A549 treated with RU486 at 1 μM for 4 hours (cell line): ENCODE measurements around the gene LXN. TPM values are rescaled to one million over a fixed set of nuclear protein-coding genes. Genes with fewer than 3 reads are reported as not detected.

Experiments
- total RNA-seq: library from RNA; stranded (reverse); fragments of 200-300 nt; extraction: Qiagen RNA extraction; gene quantifications from 5 replicates; pipeline ENCODE4 v1.2.3, GENCODE V29; 2022; ENCODE audit warnings: low read depth

Gene LXN
- total RNA-seq = 62.1 to 116 TPM (median 93.7 TPM) in 5 replicates

GRCh38 chr3:158672215-158673176 is at the start of gene LXN:
TSS of gene LXN (minus strand) at chr3:158672648. CDS start at chr3:158672478, 170 bp downstream.

GRCh38 chr3:158644345-158644908 is 28.0 kb downstream of the LXN start, which contains the start of gene GFM1:
TSS of gene GFM1 (plus strand) at chr3:158644527. CDS start at chr3:158644635, 108 bp downstream.

Other genes starting within 250 kb of the LXN start
- 22.3 to 30.0 TPM (median 27.6 TPM) in 5 replicates for gene MLF1, start 101.5 kb downstream of the LXN start, total RNA-seq
- gene GFM1, start 28.1 kb downstream of the LXN start, total RNA-seq = 35.1 to 65.7 TPM (median 41.5 TPM) in 5 replicates
- gene RARRES1, start 59.8 kb upstream of the LXN start, total RNA-seq = 9.2 to 13.4 TPM (median 11.7 TPM) in 5 replicates
- 33.8 to 57.8 TPM (median 49.0 TPM) in 5 replicates for gene MFSD1, start 129.4 kb upstream of the LXN start, total RNA-seq